Thoracic aorta (tissue), 2 donors: Measurements from ENCODE around the gene CRIP3. TPM values are rescaled to one million over a fixed set of nuclear protein-coding genes. Genes with fewer than 3 reads are reported as not detected.

Experiments
- ATAC-seq: fragments of 150-250 bp; one replicate; pipeline ENCODE4 v1.8.0; 2017; ENCODE audit warnings: low read depth; ENCODE audit not compliant: insufficient number of reproducible peaks, low FRiP score
- DNase-seq: peaks from one replicate; pipeline ENCODE4 v3.0.0-alpha.2; 2020; ENCODE audit warnings: low spot score
- H3K27ac ChIP-seq, 2 donors: fragments of 200-600 bp; sonication (generic); 1 replicate in 1 of 2; 2 replicates in 1 of 2; pipeline ENCODE4 v1.5.1; 2016; ENCODE audit warnings: mild to moderate bottlenecking in 2 of 2, moderate library complexity in 2 of 2
- H3K27me3 ChIP-seq: fragments of 200-600 bp; sonication (generic); replicated peaks from 2 replicates; pipeline ENCODE4 v1.6.0; 2016; ENCODE audit warnings: mild to moderate bottlenecking; ENCODE audit not compliant: insufficient read depth
- H3K36me3 ChIP-seq: fragments of 200-600 bp; sonication (generic); one replicate; pipeline ENCODE4 v1.5.1; 2016
- H3K4me1 ChIP-seq, 2 donors: fragments of 200-600 bp; sonication (generic); 1 replicate in 1 of 2; 2 replicates in 1 of 2; pipeline versions ENCODE4 v1.5.1 to v1.6.0; 2016; ENCODE audit warnings: low read depth in 2 of 2, mild to moderate bottlenecking in 1 of 2; ENCODE audit not compliant: control insufficient read depth in 1 of 2
- H3K4me3 ChIP-seq: fragments of 200-600 bp; sonication (generic); 2 replicates; pipeline ENCODE4 v1.5.1; 2016; ENCODE audit warnings: mild to moderate bottlenecking
- H3K9me3 ChIP-seq: fragments of 200-600 bp; sonication (generic); 2 replicates; pipeline ENCODE4 v1.5.1; 2016
- total RNA-seq, 2 donors: library from RNA; depleted of rRNA; stranded (reverse); fragments of >200 nt; gene quantifications; one replicate each; pipeline versions ENCODE4 v1.1.0 to v1.2.3, GENCODE V29; 2016
- TF ChIP-seq, protein P1 (sequence below): fragments of 200-600 bp; sonication (generic); IDR thresholded peaks from one replicate; pipeline ENCODE4 v1.5.1; 2019; ENCODE audit warnings: antibody characterized with exemption

CRIP3 gene
- total RNA-seq, 2 donors from 2014 or later, result not detected

DNA sequence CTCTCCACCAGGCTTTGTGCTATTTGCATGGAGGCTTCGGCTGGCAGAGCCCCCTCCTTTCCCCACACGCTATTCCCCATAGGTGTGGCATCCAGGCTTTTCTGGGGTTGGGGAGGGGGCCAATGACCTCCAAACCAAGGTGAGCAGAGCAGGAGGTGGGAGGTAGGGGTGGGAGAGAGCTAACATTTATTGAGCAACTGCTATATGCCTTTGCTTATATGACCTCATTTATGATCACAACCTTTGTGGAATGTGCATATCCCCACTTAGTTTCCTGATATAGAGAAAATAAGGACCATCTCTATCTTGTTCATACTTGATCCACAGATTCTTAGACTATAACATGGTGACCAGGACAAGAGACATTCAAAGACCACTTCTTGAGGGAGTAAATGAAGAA, 28.4 kb downstream of the CRIP3 start:
- Histone ChIP-seq H3K27ac (no peak overlapping the region), H3K27me3 (no peaks in the 10 kb centered on the region), H3K9me3 (no peaks in the 10 kb centered on the region), H3K36me3 (no peaks in the 10 kb centered on the region), H3K4me1 (peaks cover 0 to 8% of the 10 kb centered on the region in 2 donors), H3K4me3 (no peak overlapping the region)
- ATAC-seq (no peak), DNase-seq (no peak)
- TF ChIP-seq, protein P1, sequence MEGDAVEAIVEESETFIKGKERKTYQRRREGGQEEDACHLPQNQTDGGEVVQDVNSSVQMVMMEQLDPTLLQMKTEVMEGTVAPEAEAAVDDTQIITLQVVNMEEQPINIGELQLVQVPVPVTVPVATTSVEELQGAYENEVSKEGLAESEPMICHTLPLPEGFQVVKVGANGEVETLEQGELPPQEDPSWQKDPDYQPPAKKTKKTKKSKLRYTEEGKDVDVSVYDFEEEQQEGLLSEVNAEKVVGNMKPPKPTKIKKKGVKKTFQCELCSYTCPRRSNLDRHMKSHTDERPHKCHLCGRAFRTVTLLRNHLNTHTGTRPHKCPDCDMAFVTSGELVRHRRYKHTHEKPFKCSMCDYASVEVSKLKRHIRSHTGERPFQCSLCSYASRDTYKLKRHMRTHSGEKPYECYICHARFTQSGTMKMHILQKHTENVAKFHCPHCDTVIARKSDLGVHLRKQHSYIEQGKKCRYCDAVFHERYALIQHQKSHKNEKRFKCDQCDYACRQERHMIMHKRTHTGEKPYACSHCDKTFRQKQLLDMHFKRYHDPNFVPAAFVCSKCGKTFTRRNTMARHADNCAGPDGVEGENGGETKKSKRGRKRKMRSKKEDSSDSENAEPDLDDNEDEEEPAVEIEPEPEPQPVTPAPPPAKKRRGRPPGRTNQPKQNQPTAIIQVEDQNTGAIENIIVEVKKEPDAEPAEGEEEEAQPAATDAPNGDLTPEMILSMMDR, result no peak

DNA sequence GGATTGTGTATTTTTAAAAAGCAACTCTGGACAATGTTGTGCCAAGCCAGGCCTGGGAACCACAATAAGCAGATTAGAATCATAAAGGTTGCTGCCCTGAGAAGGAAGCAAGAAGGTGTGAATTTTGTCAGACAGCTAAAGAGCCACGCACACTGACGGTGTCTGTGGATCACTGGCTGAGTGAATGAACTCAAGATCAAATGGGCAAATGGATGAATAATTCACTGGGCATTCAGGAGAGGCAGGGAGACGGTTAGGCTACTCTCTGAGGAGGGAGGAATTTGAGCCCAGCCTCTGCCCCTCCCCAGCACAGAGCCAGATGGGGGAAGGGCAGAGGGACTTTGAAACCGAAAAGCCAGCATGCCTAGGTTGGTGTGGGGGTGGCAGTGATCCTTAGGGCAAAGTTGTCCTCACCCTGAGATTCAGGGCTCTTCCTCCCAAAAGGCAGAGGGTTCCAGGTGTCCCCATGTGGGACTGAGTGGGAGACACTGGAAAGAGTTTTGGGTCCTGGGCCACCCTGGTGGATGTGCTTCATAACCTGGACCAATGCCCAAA, 30.0 kb downstream of the CRIP3 start:
- DNase-seq, result no peak
- H3K36me3 ChIP-seq, result no peaks in the 10 kb centered on the region
- TF ChIP-seq, protein P1, result no peak
- no peak for ATAC-seq
- no peaks in the 10 kb centered on the region for H3K27me3 ChIP-seq
- no peaks in the 10 kb centered on the region for H3K9me3 ChIP-seq
- no peak overlapping the region for H3K27ac ChIP-seq
- H3K4me3 ChIP-seq, result no peak overlapping the region
- peaks cover 0 to 14% of the 10 kb centered on the region in 2 donors for H3K4me1 ChIP-seq

DNA sequence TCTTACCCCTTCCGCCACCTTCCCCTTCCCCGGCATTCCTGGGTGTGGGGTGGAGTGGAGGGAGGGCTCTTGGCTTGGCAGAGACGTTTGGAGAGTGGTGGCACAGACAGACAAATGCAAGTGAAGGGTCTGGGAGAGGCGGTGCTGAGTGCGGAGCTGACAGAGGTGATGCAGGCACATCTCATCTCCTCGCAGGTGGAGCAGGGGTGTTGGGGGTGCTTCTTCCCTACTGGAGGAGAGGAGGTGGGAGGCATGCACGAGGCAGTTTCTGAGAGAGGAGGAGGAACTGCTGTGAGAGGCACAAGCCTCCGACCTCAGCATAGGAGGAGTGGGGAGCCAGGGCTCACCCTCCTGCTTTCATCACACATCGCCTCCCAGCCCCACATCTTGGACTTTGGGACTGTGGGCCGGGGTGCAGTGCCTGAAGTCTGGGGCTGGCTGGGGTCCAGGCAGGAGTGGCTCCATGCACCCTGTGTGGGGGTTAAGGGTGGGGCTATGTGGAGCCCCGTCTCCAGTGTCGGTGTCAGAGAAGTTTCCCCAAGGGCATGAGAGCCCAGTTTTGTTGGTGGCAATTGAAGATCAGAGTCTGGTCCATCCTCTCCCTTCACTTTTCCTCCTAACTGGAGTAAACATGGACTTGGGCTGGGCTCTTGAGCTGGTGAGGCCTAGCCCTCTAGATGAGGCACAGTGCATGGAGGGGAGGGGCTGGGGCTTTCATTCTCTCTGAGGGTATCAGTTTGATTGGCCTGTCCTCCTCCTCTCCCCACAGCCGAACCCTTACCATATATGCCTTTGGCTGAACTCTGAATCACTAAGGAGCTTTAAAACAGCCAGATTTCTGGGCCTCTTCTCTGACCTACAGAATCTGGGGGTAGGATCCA, 30.7 kb downstream of the CRIP3 start:
- no peak for ATAC-seq
- no peaks in the 10 kb centered on the region for H3K36me3 ChIP-seq

DNA sequence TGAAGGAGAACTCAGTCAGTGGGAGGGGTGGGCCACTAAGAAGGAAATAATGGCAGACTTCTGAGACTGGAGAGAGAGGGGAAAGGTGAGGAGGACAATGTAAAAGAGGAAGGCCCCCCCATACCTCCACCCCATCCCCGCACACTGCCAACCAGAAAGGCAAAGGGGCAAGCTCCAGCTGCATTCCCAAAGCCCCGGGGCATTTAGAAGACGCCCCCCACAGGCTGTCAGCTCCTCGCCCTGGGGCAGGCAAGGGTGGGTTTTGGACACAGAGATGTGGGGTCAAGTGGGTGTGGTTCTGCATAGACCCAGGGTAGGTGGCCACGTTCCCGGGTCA, 31.4 kb downstream of the CRIP3 start:
- TF ChIP-seq, protein P1, result no peak
- DNase-seq, result no peak
- Histone ChIP-seq H3K4me3 (no peak overlapping the region), H3K36me3 (no peaks in the 10 kb centered on the region), H3K9me3 (no peaks in the 10 kb centered on the region), H3K4me1 (peaks cover 0 to 14% of the 10 kb centered on the region in 2 donors), H3K27me3 (no peaks in the 10 kb centered on the region), H3K27ac (no peak overlapping the region)
- ATAC-seq, result no peak

More for the DNA sequence above, 30.7 kb downstream of the CRIP3 start:
- H3K27ac ChIP-seq, result no peak overlapping the region
- no peaks in the 10 kb centered on the region for H3K27me3 ChIP-seq
- H3K4me3 ChIP-seq, result no peak overlapping the region
- DNase-seq, result no peak
- TF ChIP-seq, protein P1, result no peak
- H3K9me3 ChIP-seq, result no peaks in the 10 kb centered on the region
- H3K4me1 ChIP-seq, result peaks cover 0 to 14% of the 10 kb centered on the region in 2 donors

DNA sequence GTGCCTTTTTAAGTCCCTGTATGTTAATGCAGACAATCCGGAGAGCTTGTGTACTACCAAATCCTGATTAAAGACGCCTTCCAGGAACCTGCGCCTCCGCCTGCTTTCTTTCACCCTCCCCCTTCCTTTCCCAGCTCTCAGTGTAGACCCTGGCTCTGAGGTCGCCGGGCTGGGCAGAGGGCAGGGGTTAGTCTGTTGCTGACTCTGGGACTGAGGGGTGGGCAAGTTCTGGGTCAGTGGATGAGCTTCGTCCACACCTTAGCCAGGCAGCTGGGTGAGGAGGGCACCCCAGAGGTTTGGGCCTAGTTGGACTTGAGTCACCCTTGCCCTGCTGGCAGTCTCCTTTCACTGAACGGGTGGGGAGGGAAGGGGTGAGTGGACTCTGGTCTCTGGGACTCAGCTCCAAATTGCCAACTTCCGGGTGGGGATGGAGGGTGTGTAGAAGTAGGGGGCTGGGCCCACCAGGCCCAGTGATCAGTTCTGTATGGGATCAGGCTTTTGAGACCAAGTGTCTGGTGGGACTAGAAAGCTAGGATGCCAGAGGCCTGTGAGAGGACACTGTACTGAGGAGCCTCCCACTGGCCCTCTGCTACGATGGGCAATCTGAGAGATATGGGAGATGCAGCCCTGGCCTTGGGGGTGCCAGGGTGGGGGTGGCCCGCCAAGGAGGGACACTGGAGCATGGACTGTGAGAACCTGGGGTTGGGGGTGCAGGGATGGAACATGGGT, 31.9 kb downstream of the CRIP3 start:
- Histone ChIP-seq H3K27ac (no peak overlapping the region), H3K4me3 (no peak overlapping the region), H3K4me1 (peaks cover 0 to 14% of the 10 kb centered on the region in 2 donors), H3K36me3 (no peaks in the 10 kb centered on the region), H3K9me3 (no peaks in the 10 kb centered on the region), H3K27me3 (no peaks in the 10 kb centered on the region)
- DNase-seq, result no peak
- TF ChIP-seq, protein P1, result no peak
- no peak for ATAC-seq
